HG02763 (cell line): ENCODE measurements around the gene SORBS1.

Source experiments
- ATAC-seq: cut with Tn5 transposase; IDR thresholded peaks from one replicate; pipeline ENCODE4 v1.9.1; 2021; ENCODE audit warnings: mild to moderate bottlenecking, moderate library complexity; ENCODE audit not compliant: unreplicated experiment

SORBS1 gene

DNA sequence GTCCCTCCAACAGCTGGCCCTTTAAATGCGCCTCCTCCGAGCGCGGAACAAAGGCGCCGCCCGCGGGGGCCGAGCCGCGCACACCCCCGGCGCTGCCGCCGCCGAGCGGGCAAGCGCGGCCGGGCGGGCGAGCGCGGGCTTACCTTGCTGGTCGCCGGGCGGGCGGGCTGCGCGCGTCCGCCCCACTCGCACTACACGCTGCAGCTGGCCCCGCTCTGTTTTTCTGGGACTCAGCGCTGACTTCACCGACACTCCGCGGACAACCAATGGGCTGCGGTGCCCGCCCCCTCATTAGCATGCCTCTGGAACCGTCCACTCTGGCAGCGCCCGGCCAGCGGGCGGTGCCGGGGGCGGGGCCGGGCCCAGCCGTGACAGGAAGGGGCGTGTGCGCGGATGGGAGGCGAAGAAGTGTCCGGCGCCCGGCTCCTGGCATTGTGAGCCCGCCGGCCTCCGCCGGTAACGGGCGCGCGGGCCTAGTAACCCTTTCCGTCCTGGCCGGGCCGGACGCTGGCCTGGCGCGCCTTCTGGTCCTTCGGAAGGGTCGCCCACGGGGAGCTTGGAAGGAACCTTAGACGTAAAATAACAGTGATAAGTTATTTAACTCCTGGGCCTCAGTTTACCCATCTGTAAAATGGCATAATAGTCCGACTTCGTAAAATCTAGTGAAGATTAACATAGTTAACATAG is at the start of gene SORBS1:
SORBS1 (minus strand) TSS at position 195 of the 687 bp plus-strand sequence. CDS start 120,236 bp downstream, outside the sequence.
- peak; percentile 99 for ATAC-seq

DNA sequence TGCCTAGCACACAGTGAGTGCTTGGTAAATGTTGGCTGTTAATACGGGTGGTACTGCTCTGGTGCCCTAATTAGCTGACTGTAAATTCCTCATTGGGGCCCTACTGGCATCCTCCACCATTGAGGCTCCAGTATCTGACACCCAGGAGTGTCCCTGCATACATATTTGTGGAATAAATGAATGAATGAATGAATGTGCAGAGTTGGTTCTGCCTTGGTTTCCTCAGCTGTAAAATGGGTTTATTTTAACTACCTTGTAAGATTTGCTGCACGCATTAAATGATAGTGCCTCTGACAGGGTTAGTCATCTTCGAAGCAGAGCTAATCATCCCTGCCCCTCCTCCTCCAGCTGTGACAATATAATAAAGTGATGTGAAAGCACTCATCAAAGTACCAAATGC is 49.6 kb upstream of the SORBS1 start:
- ATAC-seq: no peak

DNA sequence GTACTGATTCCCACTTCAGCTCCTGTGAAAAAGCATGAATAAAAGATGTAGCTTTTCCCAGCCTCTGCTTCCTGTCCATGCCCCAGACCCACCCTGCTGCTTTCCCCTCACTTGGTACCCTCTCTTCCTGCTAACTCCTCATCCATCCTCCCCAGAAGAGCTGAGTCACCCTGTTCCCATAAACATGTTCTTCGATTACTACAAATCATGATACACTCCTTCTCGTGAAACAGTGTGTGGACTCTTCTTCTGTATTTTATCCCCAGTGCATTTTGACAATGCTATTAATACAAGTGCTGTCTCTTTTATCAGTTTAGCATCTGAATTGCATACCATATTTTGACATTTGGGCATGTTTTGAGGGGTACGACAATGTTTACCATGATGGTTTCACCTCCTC is 45.8 kb upstream of the SORBS1 start:
- no peak for ATAC-seq

DNA sequence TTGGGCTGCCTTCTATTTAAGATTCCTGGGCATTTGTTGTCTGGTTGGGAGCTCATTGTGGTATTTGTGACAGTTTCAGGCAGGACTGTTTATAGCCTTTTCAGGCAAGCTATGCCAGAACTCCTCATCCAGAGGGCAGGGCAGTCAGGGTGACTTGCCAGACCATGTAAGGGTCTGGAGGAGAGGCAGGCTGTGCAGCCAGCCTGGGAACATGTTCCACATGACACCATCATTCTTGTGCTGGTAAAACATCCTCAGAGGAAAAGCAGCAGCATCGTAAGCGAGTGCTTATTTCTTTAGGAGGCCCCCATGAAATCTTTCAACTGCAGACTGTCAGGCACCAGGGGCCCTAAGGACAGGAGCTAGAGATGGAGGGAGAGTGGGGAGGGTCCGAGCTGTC is 44.0 kb upstream of the SORBS1 start:
- no peak for ATAC-seq

DNA sequence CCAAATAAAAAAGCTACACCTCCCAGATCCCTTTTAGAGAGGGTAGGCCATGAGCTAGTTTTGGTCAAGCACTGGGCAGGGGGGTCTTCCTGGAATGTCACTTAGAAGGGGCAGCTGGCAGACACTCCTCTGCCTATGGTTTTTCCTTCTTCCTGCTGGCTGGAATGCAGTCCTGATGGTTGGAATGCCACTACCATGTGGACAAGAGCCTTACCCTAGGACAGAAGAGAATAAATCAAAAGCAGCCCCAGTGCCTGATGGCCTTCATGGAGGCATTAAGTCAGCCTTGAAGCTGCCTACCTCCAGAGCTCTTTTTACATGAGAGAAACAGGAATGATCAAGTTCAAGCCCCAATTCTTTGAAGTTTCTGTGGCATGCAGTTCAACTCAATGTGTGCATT is 43.5 kb upstream of the SORBS1 start:
- no peak for ATAC-seq

DNA sequence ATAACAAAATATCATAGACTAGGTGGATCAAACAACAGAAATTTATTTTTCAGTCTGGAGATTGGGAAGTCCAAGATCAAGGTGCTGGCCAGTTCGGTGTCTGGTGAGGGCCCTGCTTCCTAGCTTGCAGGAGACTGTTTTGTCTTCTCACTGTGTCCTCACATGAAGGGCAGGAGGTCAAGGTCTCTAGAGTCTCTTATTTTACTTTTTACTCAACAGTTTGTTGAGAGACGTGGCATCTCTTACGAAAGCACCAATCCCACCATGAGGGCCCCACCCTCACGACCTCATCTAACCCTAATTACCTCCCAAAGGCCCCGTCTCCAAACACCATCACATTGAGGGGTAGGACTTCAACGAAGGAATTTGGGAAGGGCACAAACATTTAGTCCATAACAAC is 41.2 kb upstream of the SORBS1 start:
- ATAC-seq: no peak

DNA sequence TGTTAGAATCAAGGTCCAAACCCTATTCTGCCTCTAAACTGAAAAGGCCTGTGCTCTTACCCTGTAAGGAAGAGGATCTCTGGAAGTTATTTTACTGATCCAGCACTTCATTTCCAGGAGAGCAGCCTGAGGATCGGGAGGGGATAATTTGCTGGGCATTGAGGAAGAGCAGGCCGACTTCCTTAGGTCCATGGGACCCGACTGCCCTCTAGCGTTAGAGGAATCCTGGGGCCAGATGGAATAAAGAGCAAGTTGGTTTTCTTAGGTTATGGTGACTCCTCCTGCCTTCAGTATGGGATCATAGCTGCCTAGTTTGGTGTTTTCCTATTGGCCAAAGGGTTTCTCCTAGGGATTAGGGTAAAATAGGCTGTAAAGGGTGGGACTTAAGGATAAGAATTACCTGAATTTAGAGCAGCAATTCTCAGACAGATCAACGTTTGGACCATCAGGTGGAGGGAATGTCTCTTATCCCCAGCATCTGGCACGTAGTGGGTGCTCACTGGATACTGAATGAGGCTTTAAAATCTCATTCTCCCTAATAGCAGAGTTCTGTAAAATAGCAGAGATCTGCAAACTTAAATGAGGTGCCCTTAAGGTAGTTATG is 40.0 kb upstream of the SORBS1 start:
- no peak for ATAC-seq

DNA sequence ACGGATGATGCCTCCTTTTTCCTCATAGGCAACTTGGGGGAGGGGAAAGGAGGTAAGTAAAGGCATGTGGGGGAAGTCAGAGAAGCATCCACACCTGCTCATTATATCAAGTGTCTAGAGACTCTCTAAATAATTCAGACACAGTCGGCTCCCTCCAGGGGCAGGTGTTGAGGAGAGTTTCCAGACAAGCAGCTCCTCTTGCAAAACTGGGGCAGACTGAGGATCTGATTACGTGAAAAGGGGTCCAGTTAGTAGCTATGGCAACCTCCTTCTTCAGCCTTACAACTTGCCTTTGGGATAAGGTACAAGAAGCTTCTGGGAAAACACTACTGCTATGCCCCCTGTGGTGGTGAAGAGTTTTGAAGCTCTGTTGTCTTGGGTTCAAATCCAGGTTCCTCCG is 39.0 kb upstream of the SORBS1 start:
- no peak for ATAC-seq

DNA sequence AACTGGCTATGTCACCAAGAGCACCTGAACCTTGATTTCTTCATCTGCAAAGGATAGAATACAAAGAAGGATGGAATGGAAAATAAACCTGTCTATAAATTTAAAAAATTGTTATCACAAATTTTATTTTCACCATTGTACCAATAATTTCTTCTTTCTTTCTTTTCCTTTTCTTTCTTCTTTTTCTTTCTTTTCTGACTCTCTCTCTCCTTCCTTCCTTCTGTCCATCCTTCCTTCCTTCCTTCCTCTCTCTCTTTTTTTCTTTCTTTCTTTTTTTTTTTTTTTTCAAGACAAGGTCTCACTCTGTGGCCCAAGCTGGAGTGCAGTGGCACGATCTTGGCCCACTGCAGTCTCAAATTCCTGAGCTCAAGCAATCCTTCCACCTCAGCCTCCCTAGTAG is 36.6 kb upstream of the SORBS1 start:
- no peak for ATAC-seq

DNA sequence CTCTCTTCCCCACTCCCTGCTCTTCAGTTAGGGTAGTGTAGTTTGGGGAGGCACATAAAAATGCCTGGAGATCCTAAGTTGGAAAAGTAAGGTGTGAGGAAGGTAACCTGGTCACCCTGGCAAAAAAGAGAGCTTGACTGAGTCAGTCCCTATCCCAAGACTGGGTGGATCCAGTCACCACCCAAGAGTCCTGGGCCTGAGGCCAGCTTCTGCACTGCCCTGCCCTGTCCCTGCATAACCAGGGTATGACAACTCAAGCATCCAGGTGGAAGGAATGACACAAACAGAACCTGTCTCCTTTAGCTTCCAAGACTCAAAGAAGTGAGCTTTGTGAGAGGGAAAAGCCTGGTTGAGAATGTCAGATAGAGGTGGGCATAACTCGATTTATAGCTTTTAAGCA is 26.9 kb upstream of the SORBS1 start:
- ATAC-seq: no peak

DNA sequence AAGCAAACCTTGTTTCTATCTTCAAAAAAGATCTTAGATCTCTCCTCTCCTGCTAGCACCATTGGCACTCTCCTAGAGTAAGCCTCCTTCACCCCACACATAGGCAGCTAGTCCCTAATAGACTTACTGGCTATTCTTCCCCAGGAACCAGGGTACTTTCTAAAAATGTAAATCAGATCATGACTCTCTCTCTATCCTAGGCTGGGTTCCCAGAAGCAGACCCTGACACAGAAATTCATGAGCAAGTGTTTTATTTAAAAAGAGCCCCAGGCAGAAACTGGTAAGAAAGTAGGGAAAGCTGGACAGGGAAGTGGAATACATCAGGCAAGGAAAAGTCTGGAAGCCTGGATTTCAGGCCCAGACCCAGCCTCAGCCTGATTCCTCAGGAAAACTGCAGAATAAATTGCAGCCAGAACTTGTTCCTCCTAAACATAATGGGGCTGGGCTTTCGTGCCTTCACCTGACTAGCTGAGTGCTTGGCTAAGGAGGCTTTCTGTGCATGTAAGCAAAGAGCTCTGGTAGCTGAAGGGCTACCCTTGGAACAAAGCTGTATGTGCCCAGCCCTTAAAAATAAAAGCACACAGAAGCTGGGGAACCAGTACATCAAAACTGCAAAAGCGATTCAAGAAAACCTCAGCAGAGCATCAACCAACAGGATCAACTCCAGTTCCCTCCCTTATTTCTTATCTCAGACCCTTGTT is 18.8 kb upstream of the SORBS1 start:
- ATAC-seq: no peak

DNA sequence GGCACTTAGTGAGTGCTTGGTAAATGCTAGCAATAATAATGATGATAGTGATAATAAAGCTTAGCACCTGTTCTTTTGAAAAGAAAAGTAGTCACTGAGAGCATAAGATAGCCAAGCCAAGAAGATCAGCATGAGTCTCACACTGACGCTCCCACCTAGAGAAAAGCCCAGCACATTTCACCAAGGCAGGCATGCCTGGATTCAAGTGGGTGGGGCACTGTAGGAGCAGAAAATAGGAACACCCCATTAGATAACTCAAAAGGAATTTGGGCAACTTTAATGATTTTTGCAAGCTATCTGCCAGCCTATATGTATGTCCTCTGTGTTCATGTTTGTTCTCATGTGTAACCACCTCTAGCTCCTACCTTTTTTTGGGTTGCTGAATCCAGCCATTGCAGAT is 18.1 kb upstream of the SORBS1 start:
- ATAC-seq: no peak

DNA sequence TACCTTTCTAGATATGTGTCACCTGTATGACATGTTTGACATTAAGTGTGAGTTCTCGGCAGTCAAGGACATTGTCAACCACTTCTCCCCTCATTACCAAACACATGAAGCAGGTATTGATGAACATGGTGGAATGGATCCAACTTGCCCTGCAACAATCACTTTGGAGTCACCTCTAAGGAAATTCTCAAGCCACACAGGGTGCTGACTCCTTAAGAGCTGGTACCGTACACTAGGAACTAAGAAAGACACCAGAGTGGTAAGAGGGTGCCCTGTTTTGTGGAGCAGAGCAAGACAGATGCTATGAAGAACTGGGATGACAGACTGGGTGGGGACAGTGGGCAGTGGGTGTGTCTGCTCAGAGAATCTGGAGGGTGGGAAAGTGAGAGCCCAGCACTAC is 17.4 kb upstream of the SORBS1 start:
- no peak for ATAC-seq

DNA sequence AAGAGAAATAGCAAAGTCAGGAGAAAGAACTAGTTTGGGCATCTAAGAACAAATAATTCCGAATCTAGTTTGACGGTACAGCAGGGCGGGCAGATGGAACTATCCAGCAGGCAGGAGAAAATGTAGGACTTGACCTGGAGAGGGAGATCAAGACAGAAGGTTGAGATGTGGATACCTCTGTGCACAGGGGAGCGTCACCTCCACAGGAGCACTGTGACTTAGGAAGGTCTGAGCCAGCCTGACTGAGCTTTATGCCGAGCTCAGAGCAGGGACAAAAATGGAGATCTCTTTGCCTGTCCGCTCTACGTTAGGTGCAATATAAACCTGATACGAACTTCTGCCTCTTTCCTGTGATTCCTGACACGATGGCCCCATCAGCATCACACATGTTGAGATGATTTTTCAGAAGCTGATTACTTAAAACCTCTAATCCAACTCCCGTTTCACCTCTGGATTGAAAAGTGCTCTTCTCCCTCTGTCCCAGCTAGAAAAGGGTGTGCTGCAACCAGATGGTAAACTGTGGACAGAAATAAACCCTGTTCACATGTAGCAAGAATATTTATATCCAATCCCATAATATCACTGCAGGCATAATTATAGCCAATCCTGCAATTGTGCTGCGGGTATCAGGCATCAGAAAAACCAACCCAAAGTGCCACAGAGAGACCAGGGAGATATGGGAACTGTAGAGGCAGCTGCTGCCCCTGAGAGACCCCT is 13.6 kb upstream of the SORBS1 start:
- no peak for ATAC-seq

DNA sequence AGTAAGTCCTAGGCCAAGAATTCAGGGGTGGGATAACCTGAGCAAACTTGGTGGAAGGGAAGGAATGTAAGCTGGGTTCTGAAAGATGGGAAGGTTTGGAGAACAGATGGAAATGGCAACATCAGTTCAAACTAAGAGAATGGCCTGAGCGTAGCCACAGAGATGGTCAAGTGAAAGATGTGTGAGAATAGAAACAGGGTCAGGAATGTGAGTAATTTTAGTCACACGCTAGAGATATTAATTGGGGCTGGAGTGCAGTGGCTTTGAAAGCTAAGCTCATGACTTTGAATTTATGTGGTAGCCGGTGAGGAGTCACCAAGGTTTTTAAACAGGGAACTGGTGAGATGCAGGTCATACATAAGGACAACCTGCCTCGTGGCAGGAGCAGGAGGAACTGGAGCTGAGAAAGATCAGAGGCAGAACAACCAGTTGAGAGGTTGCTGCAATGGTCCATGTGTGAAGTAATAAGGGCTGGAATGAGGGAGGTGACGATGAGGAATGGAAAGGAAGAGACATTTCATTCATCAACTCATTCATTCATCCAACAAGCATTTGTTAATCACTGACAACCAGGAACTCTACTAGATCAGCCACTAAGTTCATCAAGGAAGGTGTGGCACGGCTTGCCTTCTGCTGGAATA is 12.9 kb upstream of the SORBS1 start:
- ATAC-seq: no peak

DNA sequence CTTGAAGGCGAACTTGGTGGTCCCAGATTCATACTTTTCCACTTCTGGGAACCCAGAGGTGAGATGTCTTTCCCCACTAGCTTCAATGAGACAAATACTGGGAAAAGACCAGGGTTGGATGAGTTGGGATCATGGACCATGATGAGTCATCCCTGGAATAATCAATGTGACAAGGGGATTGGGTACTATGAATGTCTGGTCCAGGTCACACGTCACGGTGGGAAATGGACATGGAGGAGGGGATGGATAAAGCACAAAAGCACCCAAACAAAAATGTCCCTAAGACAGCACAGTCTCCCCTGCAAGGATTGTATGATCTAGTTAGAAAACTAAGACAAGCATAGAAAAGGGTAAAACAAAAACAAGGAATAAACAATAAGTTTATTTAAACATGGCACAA is 12.4 kb upstream of the SORBS1 start:
- ATAC-seq: no peak

DNA sequence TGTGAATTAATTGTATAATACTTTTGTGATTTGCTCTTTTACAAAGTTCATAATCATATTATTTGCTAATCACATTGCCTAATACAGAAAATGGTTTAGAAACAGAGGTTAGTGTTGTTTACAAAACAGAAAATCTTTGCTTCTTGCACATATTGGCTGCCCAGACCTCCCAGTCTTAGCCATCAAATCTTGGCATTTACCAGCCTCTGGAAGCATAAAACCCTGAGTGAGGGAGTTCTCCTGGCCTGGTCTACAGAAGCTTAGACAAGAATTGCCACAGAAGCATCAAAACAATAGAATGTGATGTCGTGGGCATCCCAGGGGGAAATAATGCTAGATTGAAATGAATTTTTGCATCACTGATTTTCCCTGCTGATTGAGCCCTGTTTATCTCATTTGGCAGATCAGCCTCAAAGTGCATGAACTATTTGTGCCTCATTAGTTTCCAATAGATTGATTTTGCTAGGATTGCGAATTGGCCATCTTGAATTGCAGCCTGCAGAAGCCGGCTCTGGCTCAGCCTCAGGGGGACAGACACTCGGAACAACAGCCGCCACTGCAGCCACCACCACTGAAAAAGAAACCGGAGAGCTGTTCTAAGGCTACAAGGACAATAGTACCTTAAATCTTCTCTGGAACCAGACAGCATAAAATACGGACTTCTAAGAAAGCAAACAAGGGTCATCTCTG is 11.1 kb upstream of the SORBS1 start:
- no peak for ATAC-seq

DNA sequence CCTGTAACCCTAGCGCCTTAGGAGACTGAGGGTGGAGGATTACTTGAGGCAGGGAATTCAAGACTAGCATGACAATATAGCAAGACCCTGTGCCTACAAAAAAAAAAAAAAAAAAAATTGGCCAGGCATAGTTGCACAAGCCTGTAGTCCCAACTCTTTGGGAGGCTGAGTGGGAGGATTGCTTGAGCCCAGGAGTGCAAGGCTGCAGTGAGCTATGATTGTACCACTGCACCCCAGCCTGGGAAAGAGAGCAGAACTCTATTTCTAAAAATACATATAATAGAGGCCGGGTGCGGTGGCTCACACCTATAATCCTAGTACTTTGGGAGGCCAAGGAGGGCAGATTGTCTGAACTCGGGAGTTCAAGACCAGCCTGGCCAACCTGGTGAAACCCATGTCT is 10.2 kb upstream of the SORBS1 start:
- ATAC-seq: no peak

DNA sequence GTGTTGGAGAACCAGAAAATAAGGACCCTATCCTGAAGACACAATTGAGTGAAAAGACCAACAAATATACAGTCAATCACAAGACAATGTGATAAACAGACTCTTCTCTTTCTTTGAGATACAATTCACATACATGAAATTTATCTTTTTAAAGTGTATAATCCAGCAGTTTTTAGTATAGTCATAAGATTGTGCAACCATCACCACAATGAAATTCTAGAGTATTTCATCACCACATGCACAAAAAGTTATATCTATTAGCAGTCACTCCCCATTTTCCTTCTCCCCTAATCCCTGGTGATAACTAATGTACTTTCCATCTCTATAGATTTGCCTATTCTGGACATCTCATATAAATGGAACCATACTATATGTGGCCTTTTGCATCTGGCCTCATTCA is 8.2 kb upstream of the SORBS1 start:
- ATAC-seq: no peak

DNA sequence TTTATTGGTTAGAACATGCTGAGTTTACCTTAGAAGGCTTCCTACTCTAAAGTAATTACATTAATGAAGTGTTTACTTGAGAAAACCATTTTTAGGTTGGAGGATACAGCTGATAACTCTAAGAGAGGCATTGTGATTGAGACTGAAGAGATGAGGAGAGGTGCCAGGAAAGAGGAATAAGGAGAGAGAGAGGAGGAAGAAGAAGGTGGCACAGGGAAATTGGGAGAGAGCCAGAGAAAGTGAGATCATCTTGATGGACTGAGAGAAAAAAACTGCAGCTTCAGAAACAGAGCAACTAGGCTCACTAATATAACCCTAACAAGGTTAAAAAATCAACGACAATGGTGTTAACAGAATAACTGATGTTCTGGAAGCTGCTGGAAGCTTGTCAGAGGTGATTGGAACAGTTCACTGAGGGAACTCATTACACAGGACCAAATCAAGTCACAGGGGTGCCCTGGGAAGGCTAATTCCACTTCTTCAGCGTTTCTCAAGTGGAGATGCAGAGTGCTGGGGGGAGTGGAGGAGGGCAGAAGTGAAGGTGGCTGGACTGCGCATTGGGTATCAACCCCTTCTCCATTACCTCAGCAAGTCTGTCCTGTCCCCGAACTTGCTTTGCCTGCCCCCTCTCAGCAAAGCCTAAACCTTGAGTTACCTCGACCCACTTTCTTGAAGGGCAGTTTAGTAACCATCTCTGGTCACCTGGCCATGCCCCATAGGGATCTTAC is 6.9 kb upstream of the SORBS1 start:
- no peak for ATAC-seq
